Endothelial cell of umbilical vein (primary cell): Measurements from ENCODE around the gene VIPR2. TPM values are rescaled to one million over a fixed set of nuclear protein-coding genes. Genes with fewer than 3 reads are reported as not detected.

Experiments
- BruUV-seq: library from RNA; stranded (reverse); fragments of 400-500 nt; replicated peaks from 2 replicates; lab custom pipeline; 2021; lab: Mats Ljungman, UMichigan
- CTCF ChIA-PET: fragments of 300-600, 350-600 bp; sonication (Branson Sonifier 250); formaldehyde crosslinking; loops from one replicate; lab custom pipeline; 2021; ENCODE audit warnings: antibody characterized with exemption, inconsistent platforms; lab: Charles Lee
- POLR2A ChIA-PET: fragments of 300-600, 350-600 bp; sonication (Branson Sonifier 250); formaldehyde crosslinking; loops from one replicate; lab custom pipeline; 2021; ENCODE audit warnings: antibody characterized with exemption, inconsistent platforms; lab: Charles Lee
- DNase-seq: peaks from one replicate; pipeline ENCODE4 v3.0.0-alpha.2; 2011; ENCODE audit warnings: low read depth, low spot score
- FAIRE-seq: peaks from 2 replicates; lab custom pipeline; 2011; peaks lifted over from hg19 to GRCh38; lab: Jason Lieb, UNC
- H2AFZ ChIP-seq: 2 replicates; pipeline ENCODE4 v1.6.0; 2012; ENCODE audit warnings: low read depth, low read length, control low read depth, inconsistent platforms
- H3K27ac ChIP-seq: 2 replicates; pipeline ENCODE4 v1.5.1; 2011; ENCODE audit warnings: low read depth, mild to moderate bottlenecking, control low read depth, low read length, moderate library complexity; ENCODE audit not compliant: insufficient read depth
- H3K27me3 ChIP-seq, 2 experiments: 2 replicates each; pipeline versions ENCODE4 v1.6.0 to v1.6.1; 2011; ENCODE audit warnings: low read length in 2 of 2, mixed read lengths in 1 of 2; ENCODE audit not compliant: control insufficient read depth in 2 of 2, insufficient read depth in 2 of 2
- H3K36me3 ChIP-seq, 2 experiments: 2 replicates in 1 of 2; 3 replicates in 1 of 2; pipeline ENCODE4 v1.5.1; 2011; ENCODE audit warnings: low read length in 2 of 2, mild to moderate bottlenecking in 1 of 2, moderate library complexity in 1 of 2; ENCODE audit not compliant: control insufficient read depth in 2 of 2, insufficient read depth in 2 of 2; ENCODE audit errors: extremely low read depth in 1 of 2
- H3K4me1 ChIP-seq: 3 replicates; pipeline ENCODE4 v1.5.1; 2011; ENCODE audit warnings: mild to moderate bottlenecking, low read length; ENCODE audit not compliant: control insufficient read depth, insufficient read depth; ENCODE audit errors: extremely low read depth
- H3K4me2 ChIP-seq: 2 replicates; pipeline ENCODE4 v1.6.1; 2011; ENCODE audit warnings: low read length, control low read depth, mixed read lengths; ENCODE audit not compliant: insufficient read depth
- H3K4me3 ChIP-seq, 3 experiments: fragments of 200-600 bp in 1 of 3; sonication (generic), shearing (Covaris generic) in 1 of 3; replicated peaks in 1 of 3; 2 replicates each; pipeline ENCODE4 v1.5.1; 2011 to 2016; ENCODE audit warnings: control low read depth in 3 of 3, low read length in 3 of 3, mild to moderate bottlenecking in 2 of 3, inconsistent platforms in 1 of 3, low read depth in 1 of 3, moderate library complexity in 1 of 3; ENCODE audit not compliant: insufficient read depth in 1 of 3
- H3K79me2 ChIP-seq: 2 replicates; pipeline ENCODE4 v1.6.0; 2012; ENCODE audit warnings: low read length, inconsistent platforms; ENCODE audit not compliant: control insufficient read depth, insufficient read depth
- H3K9ac ChIP-seq: replicated peaks from 2 replicates; pipeline ENCODE3; 2011; ENCODE audit warnings: low read length, control low read depth; ENCODE audit not compliant: insufficient read depth; ENCODE audit errors: extremely low read depth
- H3K9me1 ChIP-seq: replicated peaks from 3 replicates; pipeline ENCODE4 v1.6.0; 2011; ENCODE audit warnings: mild to moderate bottlenecking, low read length; ENCODE audit not compliant: control insufficient read depth, insufficient read depth; ENCODE audit errors: extremely low read depth
- H3K9me3 ChIP-seq: replicated peaks from 2 replicates; pipeline ENCODE4 v1.5.1; 2012; ENCODE audit warnings: low read length, inconsistent platforms; ENCODE audit not compliant: control insufficient read depth, insufficient read depth
- H4K20me1 ChIP-seq: replicated peaks from 2 replicates; pipeline ENCODE3; 2011; ENCODE audit warnings: mild to moderate bottlenecking, low read length; ENCODE audit not compliant: control insufficient read depth, insufficient read depth; ENCODE audit errors: extremely low read depth
- EZH2 ChIP-seq: IDR thresholded peaks from 2 replicates; pipeline ENCODE4 v1.6.1; 2012; ENCODE audit warnings: borderline replicate concordance, low read depth, mild to moderate bottlenecking, moderate library complexity, low read length, inconsistent platforms; ENCODE audit not compliant: severe bottlenecking
- FOS ChIP-seq: IDR thresholded peaks from 2 replicates; pipeline ENCODE4 v1.6.1; 2011; ENCODE audit warnings: mild to moderate bottlenecking, low read length, moderate library complexity, borderline replicate concordance; ENCODE audit not compliant: insufficient read depth
- POLR2AphosphoS5 ChIP-seq: IDR thresholded peaks from 2 replicates; pipeline ENCODE4 v1.6.1; 2012; ENCODE audit warnings: low read depth, mild to moderate bottlenecking, control low read depth, low read length, moderate library complexity; ENCODE audit not compliant: insufficient read depth
- dilution Hi-C: fragments of 300-500 bp; cut with MboI; formaldehyde crosslinking; loops from one replicate; pipeline ENCODE4 v1.15.0; 2019; ENCODE audit warnings: low sequenced_read_pairs; ENCODE audit not compliant: extremely low pct_ligation_motif_present
- intact Hi-C: fragments of 100-400 bp; cut with micrococcal nuclease; formaldehyde crosslinking; loops from one replicate; pipeline ENCODE4 v1.10.0; 2022
- polyA plus RNA-seq, 4 experiments: library from polyadenylated mRNA; depleted of rRNA in 3 of 4; stranded (reverse) in 3 of 4; unstranded in 1 of 4; fragments of >200 nt; gene quantifications; 2 replicates each; pipeline versions ENCODE4 v1.2.1 to v1.2.3, GENCODE V29; 2011 to 2012; ENCODE audit warnings: missing spikeins in 1 of 4
- total RNA-seq: library from RNA; stranded (reverse); gene quantifications from 2 replicates; pipeline ENCODE4 v1.2.3, GENCODE V29; 2021
- TF ChIP-seq, protein P1 (sequence below), 2 donors: IDR thresholded peaks; 1 replicate in 1 of 2; 2 replicates in 1 of 2; pipeline ENCODE4 v1.5.1; 2011; ENCODE audit warnings: low read length in 2 of 2, mild to moderate bottlenecking in 2 of 2, moderate library complexity in 2 of 2, control low read depth in 1 of 2, inconsistent platforms in 1 of 2, low read depth in 1 of 2; ENCODE audit not compliant: insufficient read depth in 1 of 2; ENCODE audit errors: extremely low read depth in 1 of 2
- TF ChIP-seq, protein P2 (sequence below): IDR thresholded peaks from 2 replicates; pipeline ENCODE4 v1.6.1; 2011; ENCODE audit not compliant: insufficient read depth, insufficient read length

VIPR2 gene
- total and polyA plus RNA-seq, 2 donors (not counting 3 experiments of a cell fraction or from before 2014, with no cell fraction given): not detected

DNA sequence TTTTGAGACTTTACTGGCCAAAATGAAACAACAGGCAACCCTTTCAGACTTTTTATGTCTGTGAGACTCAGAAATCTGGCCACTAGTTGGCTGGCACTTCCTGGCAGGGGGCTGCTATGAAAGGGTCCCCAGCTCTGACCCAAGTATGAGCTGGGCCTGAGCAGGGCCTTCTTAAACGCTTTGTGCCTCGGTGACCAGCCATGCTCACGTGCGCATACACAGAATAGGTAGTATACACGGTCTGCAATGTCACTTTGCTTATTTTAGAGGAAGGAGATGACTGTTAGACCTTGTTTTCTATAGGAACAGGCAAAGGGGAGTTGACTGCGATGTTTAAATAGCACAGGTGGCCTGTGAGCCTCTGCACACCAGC, 129.6 kb downstream of the VIPR2 start:
- H3K4me2 ChIP-seq: no peak overlapping the region
- intact Hi-C loops: no loop called here
- POLR2A ChIA-PET: no interaction called here

DNA sequence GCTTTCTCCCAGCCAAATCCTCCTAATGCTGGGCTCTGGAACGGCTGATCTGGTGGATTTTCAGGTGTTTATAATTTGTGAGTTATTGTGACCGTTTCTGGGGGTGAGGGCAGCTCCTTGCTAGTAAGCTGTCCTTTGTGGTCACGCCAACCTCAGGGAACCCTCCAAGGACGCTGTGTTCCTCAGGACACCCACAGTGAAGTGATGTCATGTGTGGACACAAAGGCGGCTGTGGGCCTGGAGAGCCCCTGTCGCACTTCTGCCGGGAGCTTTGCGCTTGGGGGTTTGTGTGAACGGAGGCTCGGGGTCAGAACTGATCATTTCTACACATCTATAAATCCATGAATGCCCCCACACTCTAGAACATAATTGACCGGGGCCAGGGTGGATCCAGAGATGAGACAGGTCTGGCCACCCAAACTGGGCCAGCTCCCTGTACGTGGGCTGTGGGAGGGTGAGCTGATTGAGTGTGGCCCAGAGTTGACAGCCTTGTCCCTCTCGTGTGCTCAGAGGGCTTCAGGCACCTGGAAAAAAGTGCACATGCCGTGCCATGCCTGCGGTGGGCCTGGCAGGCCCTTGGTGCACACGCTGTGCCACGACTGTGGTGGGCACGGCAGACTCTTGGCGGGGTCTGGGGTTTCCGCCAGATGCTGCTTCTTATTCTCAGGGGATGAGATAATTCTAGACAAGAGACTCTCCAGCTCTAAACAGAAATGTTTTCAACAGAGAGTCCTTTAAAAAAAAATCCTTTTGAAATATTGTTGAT, 130.2 kb downstream of the VIPR2 start:
- FAIRE-seq (no peak), DNase-seq (no peak)
- CTCF ChIA-PET: interaction anchor here (1.0 kb wide), 1 partner anchor 37 kb away, joined by 3 read pairs; no protein-coding TSS in a partner anchor
- POLR2A ChIA-PET: no interaction called here
- Histone ChIP-seq H3K9me1 (no peaks in the 10 kb centered on the region), H3K79me2 (no peaks in the 10 kb centered on the region), H3K9me3 (no peaks in the 10 kb centered on the region), H3K27me3 (no peaks in the 10 kb centered on the region), H4K20me1 (no peaks in the 10 kb centered on the region), H3K9ac (no peak overlapping the region), H3K4me2 (no peak overlapping the region), H3K4me3 (no peak overlapping the region), H3K36me3 (no peaks in the 10 kb centered on the region), H3K27ac (no peak overlapping the region), H2AFZ (no peak overlapping the region), H3K4me1 (no peaks in the 10 kb centered on the region)
- intact Hi-C loops (no loop called here), dilution Hi-C loops (no loop called here)
- no peak for TF ChIP-seq EZH2
- TF ChIP-seq, protein P1, sequence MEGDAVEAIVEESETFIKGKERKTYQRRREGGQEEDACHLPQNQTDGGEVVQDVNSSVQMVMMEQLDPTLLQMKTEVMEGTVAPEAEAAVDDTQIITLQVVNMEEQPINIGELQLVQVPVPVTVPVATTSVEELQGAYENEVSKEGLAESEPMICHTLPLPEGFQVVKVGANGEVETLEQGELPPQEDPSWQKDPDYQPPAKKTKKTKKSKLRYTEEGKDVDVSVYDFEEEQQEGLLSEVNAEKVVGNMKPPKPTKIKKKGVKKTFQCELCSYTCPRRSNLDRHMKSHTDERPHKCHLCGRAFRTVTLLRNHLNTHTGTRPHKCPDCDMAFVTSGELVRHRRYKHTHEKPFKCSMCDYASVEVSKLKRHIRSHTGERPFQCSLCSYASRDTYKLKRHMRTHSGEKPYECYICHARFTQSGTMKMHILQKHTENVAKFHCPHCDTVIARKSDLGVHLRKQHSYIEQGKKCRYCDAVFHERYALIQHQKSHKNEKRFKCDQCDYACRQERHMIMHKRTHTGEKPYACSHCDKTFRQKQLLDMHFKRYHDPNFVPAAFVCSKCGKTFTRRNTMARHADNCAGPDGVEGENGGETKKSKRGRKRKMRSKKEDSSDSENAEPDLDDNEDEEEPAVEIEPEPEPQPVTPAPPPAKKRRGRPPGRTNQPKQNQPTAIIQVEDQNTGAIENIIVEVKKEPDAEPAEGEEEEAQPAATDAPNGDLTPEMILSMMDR (IDR thresholded peaks at IDR 0.05; ENCODE audit: extremely low read depth in 1 of 2, insufficient read depth in 1 of 2, low read depth in 1 of 2, low read length in 2 of 2): no peak
- TF ChIP-seq POLR2AphosphoS5: no peak
- TF ChIP-seq FOS: no peak
- no TSS peak for BruUV-seq

More for the DNA sequence above, 129.6 kb downstream of the VIPR2 start:
- H3K36me3 ChIP-seq: no peaks in the 10 kb centered on the region
- DNase-seq: no peak
- CTCF ChIA-PET: no interaction called here
- no peak overlapping the region for H3K9ac ChIP-seq
- TF ChIP-seq FOS (no peak), POLR2AphosphoS5 (no peak)
- TF ChIP-seq, protein P2, sequence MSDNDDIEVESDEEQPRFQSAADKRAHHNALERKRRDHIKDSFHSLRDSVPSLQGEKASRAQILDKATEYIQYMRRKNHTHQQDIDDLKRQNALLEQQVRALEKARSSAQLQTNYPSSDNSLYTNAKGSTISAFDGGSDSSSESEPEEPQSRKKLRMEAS: no peak
- no peak overlapping the region for H3K4me3 ChIP-seq
- no peak overlapping the region for H2AFZ ChIP-seq
- FAIRE-seq: no peak
- H3K9me1 ChIP-seq: no peaks in the 10 kb centered on the region
- no peaks in the 10 kb centered on the region for H3K27me3 ChIP-seq
- BruUV-seq: no TSS peak
- no peaks in the 10 kb centered on the region for H3K9me3 ChIP-seq
- H4K20me1 ChIP-seq: no peaks in the 10 kb centered on the region
- no peak overlapping the region for H3K27ac ChIP-seq
- H3K79me2 ChIP-seq: no peaks in the 10 kb centered on the region
- no peaks in the 10 kb centered on the region for H3K4me1 ChIP-seq
- dilution Hi-C loops: no loop called here
